Activated CD8-positive, alpha-beta memory T cell treated with anti-CD3 and anti-CD28 coated beads for 24 hours (primary cell): ENCODE data around the gene XBP1.

Experiments used
- DNase-seq: peaks from one replicate; pipeline ENCODE4 v3.0.0-alpha.2; 2020

Gene XBP1

GRCh38 chr22:28817919-28818859 lies 17.8 kb upstream of the XBP1 start:
- no peak for DNase-seq

- no peak for DNase-seq
Measured at GRCh38 chr22:28817064-28817463, 16.7 kb upstream of the XBP1 start.

GRCh38 chr22:28815729-28816128 lies 15.4 kb upstream of the XBP1 start:
- DNase-seq, result no peak

GRCh38 chr22:28815111-28815510 lies 14.7 kb upstream of the XBP1 start:
- DNase-seq, result no peak

GRCh38 chr22:28813772-28814518 lies 13.6 kb upstream of the XBP1 start:
- DNase-seq, result no peak

- DNase-seq, result no peak
Measured at GRCh38 chr22:28812516-28812915, 12.1 kb upstream of the XBP1 start.

GRCh38 chr22:28810821-28811491 lies 10.6 kb upstream of the XBP1 start:
- peak; percentile 61 for DNase-seq

- DNase-seq, result peak; percentile 41
Measured at GRCh38 chr22:28808716-28809355, 8.5 kb upstream of the XBP1 start.

GRCh38 chr22:28805426-28805825 lies 5.1 kb upstream of the XBP1 start:
- DNase-seq, result peak; percentile 28

- DNase-seq, result no peak
Measured at GRCh38 chr22:28802595-28803123, 2.3 kb upstream of the XBP1 start.

- no peak for DNase-seq
Measured at GRCh38 chr22:28801845-28802594, 1.7 kb upstream of the XBP1 start.

- DNase-seq, result no peak
Measured at GRCh38 chr22:28799606-28800307, 612 bp downstream of the XBP1 start.

- DNase-seq, result peak; percentile 73
Measured at GRCh38 chr22:28798810-28799605, 1.4 kb downstream of the XBP1 start.

- DNase-seq, result no peak
Measured at GRCh38 chr22:28795932-28796856, 4.2 kb downstream of the XBP1 start.

- DNase-seq, result peak; percentile 53
Measured at GRCh38 chr22:28795071-28795693, 5.2 kb downstream of the XBP1 start.

- no peak for DNase-seq
Measured at GRCh38 chr22:28793976-28794584, 6.3 kb downstream of the XBP1 start.

GRCh38 chr22:28792491-28793383 lies 7.6 kb downstream of the XBP1 start:
- peak; percentile 57 for DNase-seq
